Ammon's horn (tissue), 1 donor: ENCODE measurements around the gene PLBD2.

ENCODE experiments used
- DNase-seq: peaks from one replicate; pipeline ENCODE4 v3.0.0-alpha.2; 2016; ENCODE audit warnings: low spot score

The PLBD2 gene

DNA sequence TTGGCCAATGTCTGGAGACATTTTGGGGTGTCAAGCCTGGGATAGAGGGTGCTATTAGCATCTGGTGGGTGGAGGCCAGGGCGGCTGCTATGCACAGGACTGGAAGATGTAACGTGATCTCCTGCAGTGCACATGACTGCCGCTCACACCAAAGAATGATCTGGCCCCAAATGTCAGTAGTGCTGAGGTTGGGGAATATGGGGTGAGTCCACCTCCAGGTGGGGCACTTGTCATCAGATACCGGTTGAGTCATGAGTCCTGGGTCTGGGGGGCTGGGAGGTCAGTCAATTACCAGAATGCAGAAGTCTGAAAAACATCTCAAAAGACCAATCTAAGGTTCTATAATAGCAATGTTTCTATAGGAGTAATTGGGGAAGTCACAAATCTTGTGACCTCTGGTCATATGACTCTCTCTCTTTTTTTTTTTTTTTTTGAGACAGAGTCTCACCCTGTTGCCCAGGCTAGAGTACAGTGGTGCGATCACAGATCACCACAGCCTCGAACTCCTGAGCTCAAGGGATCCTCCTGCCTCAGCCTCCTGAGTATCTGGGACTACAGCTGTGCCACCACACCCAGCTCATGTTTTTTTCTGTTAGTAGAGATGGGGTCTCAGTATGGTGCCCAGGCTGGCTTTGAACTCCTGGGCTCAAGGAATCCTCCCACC lies 57.8 kb downstream of the PLBD2 start:
- DNase-seq, result no peak

- DNase-seq, result no peak
Measured at GRCh38 chr12:113418213-113418879, 60.0 kb downstream of the PLBD2 start.

DNA sequence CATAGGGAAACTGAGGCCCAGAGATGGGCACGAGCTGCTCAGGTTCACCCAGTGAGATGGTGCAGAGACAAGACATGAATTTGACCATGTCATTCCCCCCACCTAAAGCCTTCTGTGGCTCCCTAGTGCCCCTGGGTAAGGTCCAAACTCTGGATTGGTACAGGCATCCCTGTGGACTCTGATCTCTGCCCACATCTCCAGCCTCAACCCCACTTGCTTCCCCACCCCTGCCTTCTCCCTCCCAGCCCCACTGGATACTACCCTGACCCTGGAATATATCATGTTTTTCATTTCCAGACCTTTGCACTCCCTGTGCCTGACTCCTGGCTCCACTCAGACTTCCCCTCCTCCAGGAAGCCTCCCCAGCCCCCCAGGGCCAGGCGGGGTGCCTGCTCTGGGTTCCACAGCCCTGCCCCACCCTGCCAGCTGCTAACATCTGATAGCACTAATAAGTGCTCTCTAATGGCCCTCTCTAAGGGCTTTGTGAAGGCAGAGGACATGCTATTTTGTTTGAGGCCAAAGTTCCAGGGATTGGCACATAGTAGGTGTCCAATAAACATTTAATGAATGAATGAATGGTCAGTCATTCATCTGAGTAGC lies 62.7 kb downstream of the PLBD2 start:
- no peak for DNase-seq

DNA sequence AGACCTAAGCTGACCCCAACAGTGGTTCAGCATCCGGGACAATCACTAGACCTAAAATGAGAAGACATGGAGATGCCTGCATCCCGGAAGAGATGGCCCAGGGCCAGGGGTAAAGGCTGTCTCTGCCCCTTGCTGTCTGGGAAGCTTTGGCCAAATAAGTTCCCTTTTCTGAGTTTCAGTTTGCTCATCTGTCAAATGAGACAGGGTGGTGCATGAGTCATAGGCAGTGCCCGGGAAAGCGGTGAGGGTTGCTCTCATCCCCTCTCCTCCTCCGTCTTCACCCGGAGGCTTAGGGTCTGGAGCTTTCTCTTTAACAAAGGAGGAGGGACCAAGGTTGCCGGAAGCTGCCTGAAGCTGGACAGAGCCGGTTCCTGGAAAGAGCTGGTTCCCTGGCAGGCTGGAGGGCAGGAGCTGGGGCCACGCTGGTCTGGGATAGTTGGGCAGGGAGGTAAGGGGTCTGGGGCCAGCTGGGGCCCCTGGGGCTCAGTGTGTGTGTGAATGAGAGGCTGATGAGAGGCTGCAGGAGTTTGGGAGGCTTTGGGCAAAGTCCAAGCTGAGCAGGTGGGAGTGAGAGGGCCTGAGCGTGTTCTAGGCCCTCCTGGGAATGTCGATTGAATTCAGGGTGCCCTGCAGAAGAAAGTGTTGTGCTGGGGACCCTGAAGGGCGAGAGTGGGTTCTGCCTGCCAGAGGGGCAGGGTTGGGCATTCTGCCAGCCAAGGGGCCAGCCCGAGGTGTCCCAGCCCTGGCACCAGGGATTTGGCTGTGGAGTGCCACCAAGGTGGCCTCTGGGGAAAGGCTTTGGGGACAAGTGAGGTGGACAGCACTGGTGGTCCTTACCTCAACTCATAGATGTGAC lies 63.9 kb downstream of the PLBD2 start, which contains the start of gene SDSL:
Gene SDSL, plus strand, starts transcription at position 351 of the 856 bp plus-strand sequence. CDS start 5,603 bp downstream, outside the sequence.
- peak; percentile 67 for DNase-seq

DNA sequence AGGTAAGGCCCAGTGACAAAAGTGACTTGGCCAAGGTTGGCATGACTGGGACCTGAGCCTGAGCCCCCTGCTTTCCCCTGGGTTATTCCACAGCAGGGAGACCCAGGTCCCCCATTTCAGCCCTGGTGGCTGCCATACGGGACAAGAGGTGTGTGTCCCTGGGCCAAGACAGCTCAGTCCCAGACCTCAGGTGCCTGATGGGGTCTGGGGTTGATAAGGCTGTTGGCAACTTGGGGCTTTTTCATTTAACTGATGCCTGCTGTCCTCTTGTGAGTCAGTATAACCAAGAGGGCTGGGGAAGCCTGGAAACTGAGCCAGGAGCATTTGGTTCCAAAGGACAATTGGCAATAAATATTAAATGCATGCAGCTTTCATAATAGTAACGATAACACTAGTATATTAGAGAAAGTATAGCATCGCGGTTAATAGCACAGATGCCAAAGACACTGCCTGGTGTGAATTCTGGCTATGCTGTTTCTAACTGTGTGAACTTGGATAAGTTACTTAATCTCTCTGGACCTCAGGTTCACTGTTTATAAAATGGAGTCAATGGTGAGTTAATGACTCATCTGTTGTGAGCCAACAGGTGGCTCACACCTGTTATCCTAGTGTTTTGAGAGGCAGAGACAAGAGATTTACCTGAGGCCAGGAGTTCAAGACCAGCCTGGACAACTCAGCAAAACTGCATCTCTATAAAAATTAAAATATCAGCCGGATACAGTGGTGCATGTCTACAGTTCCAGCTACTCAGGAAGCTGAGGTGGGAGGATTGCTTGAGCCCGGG lies 64.7 kb downstream of the PLBD2 start:
- no peak for DNase-seq

DNA sequence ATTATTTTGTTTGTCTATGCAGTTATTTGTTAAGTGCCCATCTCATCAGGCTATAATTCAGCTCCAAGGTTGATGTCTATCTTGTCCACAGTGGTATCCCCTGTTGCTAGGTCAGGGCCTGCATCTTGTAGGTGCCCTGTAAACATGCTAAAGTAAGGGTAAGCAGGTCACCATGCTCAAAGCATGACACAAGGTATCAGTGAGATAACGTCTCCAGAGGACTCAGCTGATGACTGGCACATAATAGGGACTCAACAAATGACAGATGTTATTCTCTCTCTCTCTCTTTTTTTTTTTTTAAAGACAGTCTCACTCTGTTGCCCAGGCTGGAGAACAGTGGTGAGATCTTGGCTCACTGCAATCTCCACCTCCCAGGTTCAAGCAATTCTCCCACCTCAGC lies 66.1 kb downstream of the PLBD2 start:
- no peak for DNase-seq

DNA sequence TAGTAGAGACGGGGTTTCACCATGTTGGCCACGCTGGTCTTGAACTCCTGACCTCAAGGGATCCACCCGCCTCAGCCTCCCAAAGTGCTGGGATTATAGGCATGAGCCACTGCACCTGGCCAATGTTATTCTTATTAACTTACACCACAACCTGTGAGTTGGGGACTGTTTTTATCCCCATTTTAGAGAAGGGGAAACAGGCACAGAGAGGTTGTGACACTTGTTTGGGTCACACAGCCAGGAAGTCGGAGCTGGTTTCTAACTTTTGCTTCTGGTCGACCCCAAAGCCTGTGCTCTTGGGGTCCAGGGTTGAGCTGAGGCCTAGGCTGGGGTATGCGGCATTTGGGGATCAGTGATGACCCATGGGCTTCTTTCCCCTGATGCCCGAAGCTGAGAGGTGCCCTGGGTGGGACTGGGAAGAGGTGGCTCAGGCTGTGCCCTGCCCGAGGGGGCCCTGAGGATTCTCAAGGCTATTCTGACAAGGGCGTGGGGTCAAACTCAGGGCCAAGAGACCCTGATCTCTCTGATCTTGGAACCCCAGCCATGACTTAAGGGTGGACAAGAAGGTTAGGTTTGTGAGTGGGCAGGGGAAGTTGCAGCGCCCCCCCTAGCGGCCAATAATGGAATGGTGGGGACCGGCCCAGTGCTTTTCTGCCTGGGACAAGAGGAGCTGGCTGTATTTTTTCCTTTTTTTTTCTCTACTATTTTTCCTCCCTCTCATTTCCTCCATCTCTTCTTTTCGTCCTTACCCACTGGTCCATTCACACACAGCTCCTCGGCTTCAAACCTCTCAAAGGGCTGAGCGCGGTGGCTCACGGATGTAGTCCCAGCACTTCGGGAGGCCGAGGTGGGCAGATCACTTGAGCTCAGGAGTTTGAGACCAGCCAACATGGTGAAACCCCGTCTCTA lies 66.8 kb downstream of the PLBD2 start:
- DNase-seq, result peak; percentile 49

GRCh38 chr12:113425960-113426453 lies 67.6 kb downstream of the PLBD2 start:
- DNase-seq, result no peak

- DNase-seq, result no peak
Measured at GRCh38 chr12:113427882-113428281, 69.5 kb downstream of the PLBD2 start.

- no peak for DNase-seq
Measured at GRCh38 chr12:113428482-113428881, 70.1 kb downstream of the PLBD2 start.

GRCh38 chr12:113432986-113433385 lies 74.6 kb downstream of the PLBD2 start:
- DNase-seq, result peak; percentile 21

GRCh38 chr12:113435367-113435766 lies 77.0 kb downstream of the PLBD2 start:
- DNase-seq, result no peak

DNA sequence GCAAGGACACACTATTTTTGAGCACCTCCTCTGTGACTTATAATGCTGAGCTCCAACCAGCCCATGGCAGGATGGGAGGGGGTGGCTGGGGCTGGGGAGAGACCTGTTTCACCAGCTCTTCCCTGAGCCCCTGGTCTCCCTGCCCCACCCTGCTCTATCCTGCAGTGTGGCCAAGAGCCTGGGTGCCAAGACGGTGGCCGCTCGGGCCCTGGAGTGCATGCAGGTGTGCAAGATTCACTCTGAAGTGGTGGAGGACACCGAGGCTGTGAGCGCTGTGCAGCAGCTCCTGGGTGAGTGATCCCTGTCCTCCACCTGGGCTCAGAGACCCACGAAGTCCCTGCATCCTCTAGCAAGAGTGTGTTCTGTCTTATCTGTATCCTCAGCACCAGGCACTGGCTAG lies 78.2 kb downstream of the PLBD2 start:
- no peak for DNase-seq

DNA sequence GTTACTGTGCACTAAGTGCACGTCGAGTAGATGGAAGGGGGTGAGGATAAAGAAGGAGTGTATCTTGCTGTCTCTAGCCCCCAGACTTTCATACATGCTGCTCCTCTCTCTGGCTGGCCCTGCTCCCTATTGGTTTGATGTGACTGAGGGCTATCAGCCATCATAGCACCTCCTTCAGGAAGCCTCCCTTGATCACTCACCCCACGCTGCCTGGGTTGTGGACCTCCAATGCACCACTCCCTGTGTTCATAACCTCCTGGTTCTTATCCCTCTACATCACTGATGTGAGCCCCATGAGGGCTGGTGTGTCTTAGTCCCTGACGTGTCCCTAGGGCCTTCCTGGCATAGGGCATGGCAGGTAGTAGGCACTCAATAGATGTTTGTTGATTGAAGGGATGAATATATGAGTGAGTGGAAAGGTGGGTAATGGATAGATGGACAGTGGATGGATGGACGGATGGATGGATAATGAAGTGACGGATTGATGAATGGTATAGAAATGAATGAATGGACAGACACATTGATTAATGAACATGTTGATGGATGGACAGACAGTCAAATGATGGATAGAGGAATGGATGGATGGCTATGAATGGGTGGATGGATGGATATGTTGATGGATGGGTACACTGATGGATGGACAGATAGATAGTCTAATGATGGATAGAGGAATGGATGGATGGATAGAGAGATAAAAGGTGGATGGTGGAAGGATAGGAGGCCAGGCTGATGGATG lies 78.8 kb downstream of the PLBD2 start:
- DNase-seq, result no peak

DNA sequence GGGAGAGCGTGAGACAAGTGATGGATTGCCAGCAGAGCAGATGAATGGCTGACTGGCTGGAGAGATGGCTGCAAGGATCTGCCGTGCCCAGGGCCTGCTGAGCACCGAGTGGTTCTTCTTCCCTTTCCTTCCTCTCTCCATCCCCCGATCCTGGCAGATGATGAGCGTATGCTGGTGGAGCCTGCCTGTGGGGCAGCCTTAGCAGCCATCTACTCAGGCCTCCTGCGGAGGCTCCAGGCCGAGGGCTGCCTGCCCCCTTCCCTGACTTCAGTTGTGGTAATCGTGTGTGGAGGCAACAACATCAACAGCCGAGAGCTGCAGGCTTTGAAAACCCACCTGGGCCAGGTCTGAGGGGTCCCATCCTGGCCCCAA lies 79.3 kb downstream of the PLBD2 start:
- no peak for DNase-seq

- DNase-seq, result no peak
Measured at GRCh38 chr12:113438523-113439300, 80.3 kb downstream of the PLBD2 start.

GRCh38 chr12:113439301-113439597 lies 80.9 kb downstream of the PLBD2 start:
- DNase-seq, result no peak

DNA sequence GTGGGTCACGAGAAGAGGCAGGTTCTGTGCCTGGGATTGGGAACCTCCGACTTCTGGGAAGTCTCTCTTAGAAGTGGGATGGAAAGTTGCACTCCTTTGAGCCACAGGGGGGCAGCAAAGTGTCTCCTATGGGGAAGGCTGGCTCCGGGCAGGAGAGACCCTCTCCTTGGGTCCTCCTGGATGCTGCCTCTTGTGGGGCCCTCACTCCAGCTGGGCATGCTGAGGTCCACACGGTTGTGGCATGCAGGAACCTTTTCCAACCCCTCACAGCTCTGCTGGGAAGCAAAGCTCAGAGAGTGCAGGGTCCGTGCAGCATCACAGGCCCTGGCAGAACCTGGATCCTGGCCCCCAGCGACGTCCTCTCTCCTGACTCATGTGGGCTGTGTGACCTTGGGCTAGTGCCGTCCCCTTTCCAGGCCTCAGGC lies 81.2 kb downstream of the PLBD2 start:
- DNase-seq, result peak; percentile 39

DNA sequence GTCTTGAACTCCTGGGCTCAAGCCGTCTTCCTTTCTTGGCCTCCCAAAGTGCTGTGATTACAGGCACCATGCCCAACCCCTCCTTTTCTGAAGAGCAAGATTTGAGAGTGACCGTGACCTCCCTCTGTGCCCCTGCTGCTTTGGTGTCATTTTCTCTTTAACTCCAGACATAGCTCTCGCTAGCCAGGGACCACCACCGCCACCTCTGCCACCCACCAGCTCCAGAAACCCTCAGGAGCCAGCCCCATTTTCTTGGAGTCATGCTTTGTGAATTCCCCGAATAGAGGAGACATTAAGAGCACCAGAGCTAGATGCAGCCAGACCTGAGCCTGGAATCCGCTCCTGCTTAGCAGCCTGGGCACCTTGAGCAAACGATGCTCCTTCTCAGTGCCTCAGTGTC lies 81.9 kb downstream of the PLBD2 start:
- no peak for DNase-seq
